ENCODE results near the gene NLRC5.

The NLRC5 gene

DNA sequence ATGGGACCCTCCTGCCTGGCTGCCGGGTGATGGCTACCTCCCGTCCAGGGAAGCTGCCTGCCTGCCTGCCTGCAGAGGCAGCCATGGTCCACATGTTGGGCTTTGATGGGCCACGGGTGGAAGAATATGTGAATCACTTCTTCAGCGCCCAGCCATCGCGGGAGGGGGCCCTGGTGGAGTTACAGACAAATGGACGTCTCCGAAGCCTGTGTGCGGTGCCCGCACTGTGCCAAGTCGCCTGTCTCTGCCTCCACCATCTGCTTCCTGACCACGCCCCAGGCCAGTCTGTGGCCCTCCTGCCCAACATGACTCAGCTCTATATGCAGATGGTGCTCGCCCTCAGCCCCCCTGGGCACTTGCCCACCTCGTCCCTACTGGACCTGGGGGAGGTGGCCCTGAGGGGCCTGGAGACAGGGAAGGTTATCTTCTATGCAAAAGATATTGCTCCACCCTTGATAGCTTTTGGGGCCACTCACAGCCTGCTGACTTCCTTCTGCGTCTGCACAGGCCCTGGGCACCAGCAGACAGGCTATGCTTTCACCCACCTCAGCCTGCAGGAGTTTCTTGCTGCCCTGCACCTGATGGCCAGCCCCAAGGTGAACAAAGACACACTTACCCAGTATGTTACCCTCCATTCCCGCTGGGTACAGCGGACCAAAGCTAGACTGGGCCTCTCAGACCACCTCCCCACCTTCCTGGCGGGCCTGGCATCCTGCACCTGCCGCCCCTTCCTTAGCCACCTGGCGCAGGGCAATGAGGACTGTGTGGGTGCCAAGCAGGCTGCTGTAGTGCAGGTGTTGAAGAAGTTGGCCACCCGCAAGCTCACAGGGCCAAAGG is 36.8 kb downstream of the NLRC5 start:
- no peak overlapping the region for H3K4me3 ChIP-seq (ENCODE audit: low read depth, low read length)
- DNase-seq (ENCODE audit: low read depth): no peak
- TF ChIP-seq, protein P1, sequence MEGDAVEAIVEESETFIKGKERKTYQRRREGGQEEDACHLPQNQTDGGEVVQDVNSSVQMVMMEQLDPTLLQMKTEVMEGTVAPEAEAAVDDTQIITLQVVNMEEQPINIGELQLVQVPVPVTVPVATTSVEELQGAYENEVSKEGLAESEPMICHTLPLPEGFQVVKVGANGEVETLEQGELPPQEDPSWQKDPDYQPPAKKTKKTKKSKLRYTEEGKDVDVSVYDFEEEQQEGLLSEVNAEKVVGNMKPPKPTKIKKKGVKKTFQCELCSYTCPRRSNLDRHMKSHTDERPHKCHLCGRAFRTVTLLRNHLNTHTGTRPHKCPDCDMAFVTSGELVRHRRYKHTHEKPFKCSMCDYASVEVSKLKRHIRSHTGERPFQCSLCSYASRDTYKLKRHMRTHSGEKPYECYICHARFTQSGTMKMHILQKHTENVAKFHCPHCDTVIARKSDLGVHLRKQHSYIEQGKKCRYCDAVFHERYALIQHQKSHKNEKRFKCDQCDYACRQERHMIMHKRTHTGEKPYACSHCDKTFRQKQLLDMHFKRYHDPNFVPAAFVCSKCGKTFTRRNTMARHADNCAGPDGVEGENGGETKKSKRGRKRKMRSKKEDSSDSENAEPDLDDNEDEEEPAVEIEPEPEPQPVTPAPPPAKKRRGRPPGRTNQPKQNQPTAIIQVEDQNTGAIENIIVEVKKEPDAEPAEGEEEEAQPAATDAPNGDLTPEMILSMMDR (IDR thresholded peaks at IDR 0.05; ENCODE audit: low read depth, low read length): no peak
- TF ChIP-seq, protein P2, sequence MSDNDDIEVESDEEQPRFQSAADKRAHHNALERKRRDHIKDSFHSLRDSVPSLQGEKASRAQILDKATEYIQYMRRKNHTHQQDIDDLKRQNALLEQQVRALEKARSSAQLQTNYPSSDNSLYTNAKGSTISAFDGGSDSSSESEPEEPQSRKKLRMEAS (IDR thresholded peaks at IDR 0.05; ENCODE audit: low read depth, low read length): no peak
- TF ChIP-seq MYC (IDR thresholded peaks at IDR 0.05; ENCODE audit: low read depth, low read length): no peak
- TF ChIP-seq POLR2A (IDR thresholded peaks at IDR 0.05; ENCODE audit: extremely low read depth, insufficient read length): no peak

DNA sequence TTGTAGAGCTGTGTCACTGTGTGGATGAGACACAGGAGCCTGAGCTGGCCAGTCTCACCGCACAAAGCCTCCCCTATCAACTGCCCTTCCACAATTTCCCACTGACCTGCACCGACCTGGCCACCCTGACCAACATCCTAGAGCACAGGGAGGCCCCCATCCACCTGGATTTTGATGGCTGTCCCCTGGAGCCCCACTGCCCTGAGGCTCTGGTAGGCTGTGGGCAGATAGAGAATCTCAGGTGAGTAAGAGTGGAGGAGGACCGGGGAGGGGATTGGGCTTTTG is 37.4 kb downstream of the NLRC5 start:
- DNase-seq (ENCODE audit: low read depth): no peak
- TF ChIP-seq POLR2A (IDR thresholded peaks at IDR 0.05; ENCODE audit: extremely low read depth, insufficient read length) (no peak), MYC (IDR thresholded peaks at IDR 0.05; ENCODE audit: low read depth, low read length) (no peak)
- TF ChIP-seq, protein P2 (IDR thresholded peaks at IDR 0.05; ENCODE audit: low read depth, low read length): no peak
- TF ChIP-seq, protein P1 (IDR thresholded peaks at IDR 0.05; ENCODE audit: low read depth, low read length): no peak
- no peak overlapping the region for H3K4me3 ChIP-seq (ENCODE audit: low read depth, low read length)

DNA sequence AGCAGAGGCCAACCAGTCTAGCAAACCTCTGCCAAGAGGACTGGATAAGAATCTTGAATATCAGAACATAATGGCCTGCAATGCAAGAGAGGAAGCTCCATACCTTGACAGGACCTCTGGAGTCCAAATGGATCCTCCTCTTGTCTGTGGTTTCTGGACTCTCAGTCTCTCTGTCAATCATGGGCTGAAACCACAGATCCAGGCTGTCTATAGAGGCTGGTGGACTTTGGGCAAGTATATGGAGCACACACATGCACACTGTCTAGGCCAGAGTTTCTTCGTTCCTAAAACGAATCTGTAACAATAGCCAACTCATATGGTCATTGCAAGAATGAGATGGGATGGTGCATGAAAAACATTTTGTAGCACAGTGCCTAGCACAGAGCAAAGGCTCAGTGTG is 37.7 kb downstream of the NLRC5 start:
- TF ChIP-seq POLR2A (IDR thresholded peaks at IDR 0.05; ENCODE audit: extremely low read depth, insufficient read length): no peak
- no peak for TF ChIP-seq MYC (IDR thresholded peaks at IDR 0.05; ENCODE audit: low read depth, low read length)
- TF ChIP-seq, protein P2 (IDR thresholded peaks at IDR 0.05; ENCODE audit: low read depth, low read length): no peak
- TF ChIP-seq, protein P1 (IDR thresholded peaks at IDR 0.05; ENCODE audit: low read depth, low read length): no peak
- no peak overlapping the region for H3K4me3 ChIP-seq (ENCODE audit: low read depth, low read length)
- DNase-seq (ENCODE audit: low read depth): no peak

DNA sequence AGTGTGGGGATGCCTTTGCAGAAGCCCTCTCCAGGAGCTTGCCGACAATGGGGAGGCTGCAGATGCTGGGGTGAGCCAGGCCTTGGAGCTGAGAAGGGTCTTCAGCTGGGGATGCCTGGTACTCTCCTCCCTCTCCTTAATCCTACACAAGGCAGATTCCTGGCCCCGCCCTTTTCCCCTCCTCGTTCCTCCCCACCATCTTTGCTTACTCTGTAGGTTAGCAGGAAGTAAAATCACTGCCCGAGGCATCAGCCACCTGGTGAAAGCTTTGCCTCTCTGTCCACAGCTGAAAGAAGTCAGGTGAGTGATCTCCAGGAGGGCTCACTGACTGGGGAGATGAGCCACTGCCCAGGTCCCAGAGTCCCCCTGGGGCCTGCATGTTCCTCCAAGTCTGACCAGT is 38.7 kb downstream of the NLRC5 start:
- TF ChIP-seq MYC (IDR thresholded peaks at IDR 0.05; ENCODE audit: low read depth, low read length) (no peak), POLR2A (IDR thresholded peaks at IDR 0.05; ENCODE audit: extremely low read depth, insufficient read length) (no peak)
- TF ChIP-seq, protein P1 (IDR thresholded peaks at IDR 0.05; ENCODE audit: low read depth, low read length): no peak
- TF ChIP-seq, protein P2 (IDR thresholded peaks at IDR 0.05; ENCODE audit: low read depth, low read length): no peak
- DNase-seq (ENCODE audit: low read depth): no peak
- H3K4me3 ChIP-seq (ENCODE audit: low read depth, low read length): no peak overlapping the region

DNA sequence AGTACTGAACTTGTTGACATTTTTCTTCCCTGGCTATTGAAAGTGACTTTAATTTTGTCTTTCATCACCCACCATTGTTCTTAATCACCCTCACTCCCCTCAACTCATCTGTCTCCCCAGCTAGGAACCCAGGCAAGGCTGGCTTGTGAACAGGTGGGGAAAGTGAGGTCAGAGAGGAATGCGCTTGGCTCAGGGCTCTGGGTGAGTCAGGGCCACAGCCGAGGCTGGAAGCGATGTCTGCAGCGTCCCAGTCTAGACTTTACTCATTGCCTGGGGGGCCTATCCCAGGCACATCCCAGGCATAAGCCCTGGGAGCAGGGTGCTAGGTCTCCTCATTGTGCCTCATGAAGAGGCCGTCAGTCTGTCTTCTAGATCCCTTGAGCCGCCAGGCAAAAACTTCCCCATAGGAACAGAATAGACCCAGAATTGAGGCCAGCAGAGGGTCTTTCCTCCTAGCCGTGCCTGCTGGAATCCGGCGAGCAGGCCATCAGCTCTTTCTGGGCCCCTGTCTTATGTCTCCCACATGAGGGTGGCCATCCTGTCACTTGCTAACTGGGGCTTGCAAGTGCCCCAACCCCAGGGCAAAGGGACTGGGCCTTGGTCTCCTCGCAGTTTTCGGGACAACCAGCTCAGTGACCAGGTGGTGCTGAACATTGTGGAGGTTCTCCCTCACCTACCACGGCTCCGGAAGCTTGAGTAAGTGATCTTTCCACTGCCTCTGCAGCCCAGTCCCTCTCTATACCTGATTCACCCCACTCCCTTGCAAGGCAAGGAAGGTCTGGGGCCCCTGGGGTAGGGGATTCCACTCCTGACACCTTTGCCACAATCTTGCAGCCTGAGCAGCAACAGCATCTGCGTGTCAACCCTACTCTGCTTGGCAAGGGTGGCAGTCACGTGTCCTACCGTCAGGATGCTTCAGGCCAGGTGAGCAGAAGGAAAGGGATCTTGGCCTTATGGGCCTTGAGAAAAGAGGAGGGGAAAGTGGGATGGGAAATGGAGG is 40.1 kb downstream of the NLRC5 start:
- TF ChIP-seq, protein P1 (IDR thresholded peaks at IDR 0.05; ENCODE audit: low read depth, low read length): no peak
- TF ChIP-seq MYC (IDR thresholded peaks at IDR 0.05; ENCODE audit: low read depth, low read length) (no peak), POLR2A (IDR thresholded peaks at IDR 0.05; ENCODE audit: extremely low read depth, insufficient read length) (no peak)
- TF ChIP-seq, protein P2 (IDR thresholded peaks at IDR 0.05; ENCODE audit: low read depth, low read length): no peak
- no peak overlapping the region for H3K4me3 ChIP-seq (ENCODE audit: low read depth, low read length)
- DNase-seq (ENCODE audit: low read depth): no peak

Measured in NB4 (cell line).